Neural cell (in vitro differentiated cells): ENCODE measurements around the gene PPP1R9B.

Experiments used
- CTCF ChIP-seq: fragments of 450-650 bp; IDR thresholded peaks from 2 replicates; pipeline ENCODE4 v1.5.1; 2014; ENCODE audit warnings: antibody characterized with exemption, mild to moderate bottlenecking, moderate library complexity; ENCODE audit not compliant: poor library complexity, severe bottlenecking
- EP300 ChIP-seq: fragments of 450-650 bp; conservative IDR thresholded peaks from 2 replicates; pipeline ENCODE4 v1.6.1; 2014; ENCODE audit warnings: antibody characterized with exemption, mild to moderate bottlenecking, moderate library complexity; ENCODE audit not compliant: poor library complexity, severe bottlenecking
- EZH2 ChIP-seq: fragments of 200-600, 300-800 bp; shearing (Covaris generic), sonication (generic); IDR thresholded peaks from 2 replicates; pipeline ENCODE4 v1.6.1; 2014; ENCODE audit warnings: antibody characterized with exemption, low read length, borderline replicate concordance, mild to moderate bottlenecking; ENCODE audit not compliant: insufficient read depth, poor library complexity, severe bottlenecking
- POLR2AphosphoS5 ChIP-seq: IDR thresholded peaks from 2 replicates; pipeline ENCODE4 v1.6.1; 2012
- TAF1 ChIP-seq: IDR thresholded peaks from 2 replicates; pipeline ENCODE4 v1.6.1; 2012; ENCODE audit warnings: low read depth

GRCh38 chr17:50107790-50108414 is 42.6 kb downstream of the PPP1R9B start:
- TF ChIP-seq POLR2AphosphoS5: no peak
- TF ChIP-seq TAF1: no peak
- no peak for TF ChIP-seq CTCF
- no peak for TF ChIP-seq EP300
- TF ChIP-seq EZH2: no peak
